Heart left ventricle (tissue), 13 donors: ENCODE measurements around the gene SPACDR.
A peak's percentile ranks its signal among the peaks of the same experiment; 100 is the strongest.

Experiments used
- POLR2A ChIP-seq, 2 donors: fragments of 450-650 bp; IDR thresholded peaks; one replicate each; pipeline ENCODE4 v1.6.1; 2017; ENCODE audit warnings: antibody characterized with exemption in 2 of 2, mild to moderate bottlenecking in 2 of 2, moderate library complexity in 2 of 2
- TF ChIP-seq, protein P1 (sequence below), 12 donors: fragments of 200-600 bp; sonication (generic) in 4 of 12; IDR thresholded peaks; one replicate each; pipeline versions ENCODE4 v1.5.0 to v1.8.0; 2018 to 2022; ENCODE audit warnings: antibody characterized with exemption in 12 of 12, mild to moderate bottlenecking in 5 of 12
- donor health status: ischemic (EF 13 %, LVEDD 7.1; RV severe dilation, severe dysfunction).
- donor health status: DM: no; HTN: yes; CAD: no.
- donor health status: DM: no; HTN: no; CAD: no.
- donor health status: ischemic (EF 25% LVEDD 6.9; RV normal size, moderate dysfunction).
- donor health status: ischemic (EF 25% LVEDD 5.7; RV mildly dilated, moderate dysfunction).
- donor health status: ischemic (EF 35%, LVEDD 5.7; RV mildly dilated, moderate dysfunction).
- donor health status: nonischemic (EF 11% LVEDD 7.7; RV severe dilation, severe dysfunction).
- donor health status: DM: yes; HTN: yes; CAD: no.
- donor health status: PGD.
- donor health status: ischemic (EF 29% LVEDD 5.4; RV normal size, mild dysfunction).
- donor health status: nonischemic (EF 23%, LVEDD 6.1; RV moderate dilation, normal function).

DNA sequence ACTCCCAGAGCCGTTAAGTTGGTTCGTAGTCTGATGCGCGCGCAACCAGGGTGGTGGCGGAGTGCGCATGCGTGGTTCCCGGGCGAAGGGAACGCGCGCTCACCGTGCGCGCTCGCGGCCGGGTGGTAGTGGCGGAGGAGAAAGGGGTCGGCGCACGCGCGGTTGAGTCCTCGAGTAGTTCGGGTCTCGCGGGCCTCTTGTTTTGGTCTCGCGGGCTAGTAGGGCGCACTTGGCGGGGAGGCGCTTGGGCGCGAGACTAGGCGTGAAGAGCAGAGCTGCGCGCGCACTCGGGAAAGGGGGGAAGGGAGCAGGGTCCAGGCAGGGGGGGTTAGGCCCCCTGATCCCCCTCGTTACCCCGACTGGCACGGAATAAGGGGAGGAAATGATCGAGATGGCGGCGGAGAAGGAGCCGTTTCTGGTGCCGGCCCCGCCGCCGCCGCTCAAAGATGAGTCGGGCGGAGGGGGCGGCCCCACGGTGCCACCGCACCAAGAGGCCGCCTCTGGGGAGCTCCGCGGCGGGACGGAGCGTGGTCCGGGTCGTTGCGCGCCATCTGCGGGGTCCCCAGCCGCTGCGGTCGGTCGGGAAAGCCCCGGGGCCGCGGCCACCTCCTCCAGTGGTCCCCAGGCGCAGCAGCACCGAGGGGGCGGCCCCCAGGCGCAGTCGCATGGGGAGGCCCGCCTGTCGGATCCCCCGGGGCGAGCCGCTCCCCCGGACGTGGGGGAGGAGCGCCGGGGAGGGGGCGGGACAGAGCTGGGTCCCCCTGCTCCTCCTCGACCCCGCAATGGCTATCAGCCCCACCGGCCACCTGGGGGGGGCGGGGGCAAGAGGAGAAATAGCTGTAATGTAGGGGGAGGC lies 34.2 kb downstream of the SPACDR start, which contains the start of gene MEPCE:
- TF ChIP-seq, protein P1, sequence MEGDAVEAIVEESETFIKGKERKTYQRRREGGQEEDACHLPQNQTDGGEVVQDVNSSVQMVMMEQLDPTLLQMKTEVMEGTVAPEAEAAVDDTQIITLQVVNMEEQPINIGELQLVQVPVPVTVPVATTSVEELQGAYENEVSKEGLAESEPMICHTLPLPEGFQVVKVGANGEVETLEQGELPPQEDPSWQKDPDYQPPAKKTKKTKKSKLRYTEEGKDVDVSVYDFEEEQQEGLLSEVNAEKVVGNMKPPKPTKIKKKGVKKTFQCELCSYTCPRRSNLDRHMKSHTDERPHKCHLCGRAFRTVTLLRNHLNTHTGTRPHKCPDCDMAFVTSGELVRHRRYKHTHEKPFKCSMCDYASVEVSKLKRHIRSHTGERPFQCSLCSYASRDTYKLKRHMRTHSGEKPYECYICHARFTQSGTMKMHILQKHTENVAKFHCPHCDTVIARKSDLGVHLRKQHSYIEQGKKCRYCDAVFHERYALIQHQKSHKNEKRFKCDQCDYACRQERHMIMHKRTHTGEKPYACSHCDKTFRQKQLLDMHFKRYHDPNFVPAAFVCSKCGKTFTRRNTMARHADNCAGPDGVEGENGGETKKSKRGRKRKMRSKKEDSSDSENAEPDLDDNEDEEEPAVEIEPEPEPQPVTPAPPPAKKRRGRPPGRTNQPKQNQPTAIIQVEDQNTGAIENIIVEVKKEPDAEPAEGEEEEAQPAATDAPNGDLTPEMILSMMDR (IDR thresholded peaks at IDR 0.05), result peak in 2 of 12 donors; percentile 2 to 5
- TF ChIP-seq POLR2A (IDR thresholded peaks at IDR 0.05), result no peak
